NB4 (cell line): ENCODE measurements around the gene UPF1.
A peak's percentile ranks its signal among the peaks of the same experiment; 100 is the strongest.

Experiments
- DNase-seq: peaks from one replicate; pipeline ENCODE4 v3.0.0; 2010; ENCODE audit warnings: low read depth
- H3K4me3 ChIP-seq: one replicate; pipeline ENCODE4 v1.5.1; 2011; ENCODE audit warnings: mild to moderate bottlenecking, low read depth, low read length, moderate library complexity
- MYC ChIP-seq: IDR thresholded peaks from 2 replicates; pipeline ENCODE4 v1.6.1; 2011; ENCODE audit warnings: low read depth, low read length
- POLR2A ChIP-seq: IDR thresholded peaks from 2 replicates; pipeline ENCODE4 v1.6.1; 2011; ENCODE audit warnings: mild to moderate bottlenecking; ENCODE audit not compliant: insufficient read length; ENCODE audit errors: extremely low read depth
- TF ChIP-seq, protein P1 (sequence below): IDR thresholded peaks from one replicate; pipeline ENCODE4 v1.5.1; 2012; ENCODE audit warnings: low read depth, low read length
- TF ChIP-seq, protein P2 (sequence below): IDR thresholded peaks from 2 replicates; pipeline ENCODE4 v1.6.1; 2011; ENCODE audit warnings: low read depth, low read length

Gene UPF1

GRCh38 chr19:18844806-18845329 lies 13.1 kb downstream of the UPF1 start:
- H3K4me3 ChIP-seq: no peak overlapping the region
- no peak for DNase-seq
- TF ChIP-seq, protein P1, sequence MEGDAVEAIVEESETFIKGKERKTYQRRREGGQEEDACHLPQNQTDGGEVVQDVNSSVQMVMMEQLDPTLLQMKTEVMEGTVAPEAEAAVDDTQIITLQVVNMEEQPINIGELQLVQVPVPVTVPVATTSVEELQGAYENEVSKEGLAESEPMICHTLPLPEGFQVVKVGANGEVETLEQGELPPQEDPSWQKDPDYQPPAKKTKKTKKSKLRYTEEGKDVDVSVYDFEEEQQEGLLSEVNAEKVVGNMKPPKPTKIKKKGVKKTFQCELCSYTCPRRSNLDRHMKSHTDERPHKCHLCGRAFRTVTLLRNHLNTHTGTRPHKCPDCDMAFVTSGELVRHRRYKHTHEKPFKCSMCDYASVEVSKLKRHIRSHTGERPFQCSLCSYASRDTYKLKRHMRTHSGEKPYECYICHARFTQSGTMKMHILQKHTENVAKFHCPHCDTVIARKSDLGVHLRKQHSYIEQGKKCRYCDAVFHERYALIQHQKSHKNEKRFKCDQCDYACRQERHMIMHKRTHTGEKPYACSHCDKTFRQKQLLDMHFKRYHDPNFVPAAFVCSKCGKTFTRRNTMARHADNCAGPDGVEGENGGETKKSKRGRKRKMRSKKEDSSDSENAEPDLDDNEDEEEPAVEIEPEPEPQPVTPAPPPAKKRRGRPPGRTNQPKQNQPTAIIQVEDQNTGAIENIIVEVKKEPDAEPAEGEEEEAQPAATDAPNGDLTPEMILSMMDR: no peak
- no peak for TF ChIP-seq POLR2A
- TF ChIP-seq, protein P2, sequence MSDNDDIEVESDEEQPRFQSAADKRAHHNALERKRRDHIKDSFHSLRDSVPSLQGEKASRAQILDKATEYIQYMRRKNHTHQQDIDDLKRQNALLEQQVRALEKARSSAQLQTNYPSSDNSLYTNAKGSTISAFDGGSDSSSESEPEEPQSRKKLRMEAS: no peak
- no peak for TF ChIP-seq MYC

- no peak overlapping the region for H3K4me3 ChIP-seq
- TF ChIP-seq, protein P2: no peak
- TF ChIP-seq MYC: no peak
- no peak for TF ChIP-seq POLR2A
- TF ChIP-seq, protein P1: no peak
- DNase-seq: no peak
These were observed 14.2 kb downstream of the UPF1 start for GRCh38 chr19:18845961-18846360.

DNA sequence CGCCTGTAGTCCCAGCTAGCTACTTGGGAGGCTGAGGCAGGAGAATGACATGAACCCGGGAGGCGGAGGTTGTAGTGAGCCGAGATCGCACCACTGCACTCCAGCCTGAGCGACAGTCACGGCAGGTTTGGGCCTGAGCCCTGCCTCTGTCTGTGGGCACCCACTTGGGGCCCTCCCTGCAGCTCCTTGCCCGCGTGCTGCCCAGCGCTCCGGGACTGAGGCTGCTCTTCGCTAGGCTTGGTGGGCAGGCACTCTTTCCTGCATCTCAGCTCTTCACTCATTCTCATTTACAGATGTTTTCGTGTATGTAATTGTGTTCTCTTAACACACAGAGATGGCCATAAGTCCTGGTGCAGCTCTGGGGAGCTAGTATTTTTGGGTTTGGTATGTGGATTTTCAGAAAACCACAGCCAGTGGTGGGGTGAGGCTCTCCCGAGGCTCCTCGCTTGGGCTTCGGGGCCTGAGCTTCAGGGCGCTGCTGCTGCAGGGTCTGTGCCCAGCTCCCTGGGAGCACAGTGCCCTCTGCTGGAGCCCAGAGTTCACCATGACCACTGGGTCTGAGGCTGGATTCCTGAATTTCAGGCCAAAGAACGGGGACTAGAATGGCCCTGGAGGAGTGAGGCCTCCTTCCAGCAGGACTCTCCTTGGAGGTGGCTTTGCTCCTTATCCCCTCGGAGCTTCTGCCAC lies 15.2 kb downstream of the UPF1 start:
- TF ChIP-seq, protein P2: no peak
- TF ChIP-seq MYC: no peak
- TF ChIP-seq, protein P1: peak; percentile 78
- H3K4me3 ChIP-seq: no peak overlapping the region
- peak; percentile 69 for DNase-seq

- TF ChIP-seq, protein P1: no peak
- TF ChIP-seq, protein P2: no peak
- TF ChIP-seq POLR2A (no peak), MYC (no peak)
- DNase-seq: no peak
- H3K4me3 ChIP-seq: no peak overlapping the region
These were observed 16.0 kb downstream of the UPF1 start for GRCh38 chr19:18847549-18848463.

DNA sequence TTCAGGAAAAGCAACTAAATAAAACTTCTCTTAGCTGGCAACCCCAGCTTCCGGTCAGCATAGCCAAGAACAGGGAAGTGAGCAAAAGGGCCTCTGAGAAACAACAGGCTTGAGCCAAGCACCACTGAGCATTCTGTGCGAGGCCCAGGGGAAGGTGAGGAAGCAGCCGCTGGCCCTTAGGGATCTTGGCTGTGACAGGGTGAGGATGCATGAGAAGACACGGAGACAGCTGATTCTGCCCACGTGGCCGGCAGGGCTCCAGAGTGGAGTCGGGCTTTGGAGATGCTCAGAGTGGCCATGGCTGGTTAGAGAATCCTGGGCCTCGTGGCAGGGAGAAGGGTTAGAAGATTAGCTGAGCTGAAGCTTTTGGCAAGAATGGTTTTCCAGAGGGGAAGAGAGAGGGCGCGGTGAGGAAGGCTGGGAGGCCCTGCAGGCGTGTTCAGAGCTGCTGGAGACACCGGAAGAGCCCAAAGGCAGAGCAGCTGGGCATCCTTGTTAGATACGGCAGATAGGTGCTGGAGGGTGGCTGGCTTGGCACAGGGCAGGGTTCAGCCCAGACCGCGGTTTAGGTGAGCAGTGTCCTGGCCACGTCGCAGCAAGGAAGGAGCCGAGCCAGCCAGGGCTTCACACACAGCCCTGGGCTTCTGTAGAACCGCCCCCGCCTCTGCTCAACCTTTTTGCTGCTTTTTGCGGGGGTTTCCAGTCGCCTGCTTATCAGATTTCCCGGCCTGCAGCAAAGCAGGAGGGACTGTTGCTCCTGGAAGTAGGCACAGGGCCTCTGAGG lies 17.3 kb downstream of the UPF1 start:
- no peak for DNase-seq
- H3K4me3 ChIP-seq: no peak overlapping the region
- TF ChIP-seq, protein P2: no peak
- TF ChIP-seq POLR2A (no peak), MYC (no peak)
- TF ChIP-seq, protein P1: no peak
